SJSA1 (cell line): ENCODE results near the gene NRG3. TPM values are rescaled to one million over a fixed set of nuclear protein-coding genes. Genes with fewer than 3 reads are reported as not detected.

Experiments
- DNase-seq, 2 experiments: peaks; one replicate each; pipeline ENCODE4 v3.0.0-alpha.2; 2015 to 2020; ENCODE audit warnings: low spot score in 2 of 2, low read depth in 1 of 2
- H3K27ac ChIP-seq: fragments of 250-450 bp; sonication (Bioruptor Pico); 2 replicates; pipeline ENCODE4 v1.5.1; 2020; ENCODE audit warnings: mild to moderate bottlenecking, moderate library complexity
- H3K27me3 ChIP-seq: fragments of 250-450 bp; sonication (Bioruptor Pico); replicated peaks from 2 replicates; pipeline ENCODE4 v1.5.1; 2020; ENCODE audit warnings: mild to moderate bottlenecking, moderate library complexity
- H3K36me3 ChIP-seq: fragments of 250-450 bp; sonication (Bioruptor Pico); 2 replicates; pipeline ENCODE4 v1.5.1; 2020; ENCODE audit warnings: mild to moderate bottlenecking
- H3K4me1 ChIP-seq: fragments of 250-450 bp; sonication (Bioruptor Pico); replicated peaks from 2 replicates; pipeline ENCODE4 v1.6.1; 2021; ENCODE audit warnings: mild to moderate bottlenecking
- H3K4me3 ChIP-seq: fragments of 250-450 bp; sonication (Bioruptor Pico); 2 replicates; pipeline ENCODE4 v1.5.1; 2020; ENCODE audit warnings: mild to moderate bottlenecking
- H3K9me3 ChIP-seq: fragments of 250-450 bp; sonication (Bioruptor Pico); replicated peaks from 2 replicates; pipeline ENCODE4 v1.5.1; 2020; ENCODE audit warnings: mild to moderate bottlenecking
- total RNA-seq: library from RNA; depleted of rRNA; stranded (reverse); fragments of >200 nt; shearing (Covaris generic); gene quantifications from 2 replicates; pipeline ENCODE4 v1.2.3, GENCODE V29; 2014

The NRG3 gene
- total RNA-seq, 1 experiment from 2014 or later = not detected

DNA sequence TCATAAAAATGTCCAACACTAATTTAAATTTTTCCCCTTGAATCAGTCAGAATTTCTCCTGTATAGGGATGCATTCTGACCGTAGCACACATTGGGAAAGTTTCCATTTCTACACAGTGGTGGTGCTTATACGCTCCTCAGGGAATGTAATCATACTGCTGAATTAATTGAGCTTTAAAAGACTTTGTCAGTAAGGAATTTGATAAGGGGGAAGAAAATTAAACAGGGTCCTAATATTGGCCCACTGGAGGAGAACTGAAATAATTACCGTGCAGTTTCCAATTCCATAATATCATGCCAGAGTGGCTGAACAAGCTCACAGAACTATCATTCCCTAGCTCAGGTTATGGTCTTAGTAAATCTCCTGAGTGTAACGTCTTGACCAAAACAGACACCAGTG lies 1041.9 kb downstream of the NRG3 start:
- DNase-seq = no peak

DNA sequence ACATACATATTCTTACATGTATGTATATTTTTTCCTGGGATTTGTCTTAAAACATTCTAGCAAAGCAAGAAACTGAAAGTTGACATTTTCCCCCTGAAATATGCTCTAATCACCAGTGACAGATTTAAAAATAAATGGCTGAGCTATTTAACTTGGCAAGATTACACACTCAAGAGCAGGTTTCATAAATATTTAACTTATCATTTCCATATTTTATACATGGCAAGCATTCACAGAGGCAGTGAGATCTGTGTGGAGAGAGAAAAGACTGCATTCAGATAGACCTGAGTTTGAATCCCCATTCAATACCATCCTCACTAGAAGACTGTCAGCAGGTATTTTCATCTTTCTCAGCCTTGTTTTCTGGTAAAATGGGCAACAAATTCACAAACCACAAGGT lies 1043.0 kb downstream of the NRG3 start:
- H3K4me1 ChIP-seq = no peaks in the 10 kb centered on the region
- H3K4me3 ChIP-seq = no peak overlapping the region
- no peak overlapping the region for H3K27ac ChIP-seq
- no peak for DNase-seq
- no peaks in the 10 kb centered on the region for H3K9me3 ChIP-seq
- no peaks in the 10 kb centered on the region for H3K36me3 ChIP-seq
- H3K27me3 ChIP-seq = no peaks in the 10 kb centered on the region

More for the DNA sequence above, 1041.9 kb downstream of the NRG3 start:
- no peaks in the 10 kb centered on the region for H3K4me1 ChIP-seq
- no peaks in the 10 kb centered on the region for H3K36me3 ChIP-seq
- no peaks in the 10 kb centered on the region for H3K9me3 ChIP-seq
- no peak overlapping the region for H3K4me3 ChIP-seq
- no peak overlapping the region for H3K27ac ChIP-seq
- no peaks in the 10 kb centered on the region for H3K27me3 ChIP-seq

DNA sequence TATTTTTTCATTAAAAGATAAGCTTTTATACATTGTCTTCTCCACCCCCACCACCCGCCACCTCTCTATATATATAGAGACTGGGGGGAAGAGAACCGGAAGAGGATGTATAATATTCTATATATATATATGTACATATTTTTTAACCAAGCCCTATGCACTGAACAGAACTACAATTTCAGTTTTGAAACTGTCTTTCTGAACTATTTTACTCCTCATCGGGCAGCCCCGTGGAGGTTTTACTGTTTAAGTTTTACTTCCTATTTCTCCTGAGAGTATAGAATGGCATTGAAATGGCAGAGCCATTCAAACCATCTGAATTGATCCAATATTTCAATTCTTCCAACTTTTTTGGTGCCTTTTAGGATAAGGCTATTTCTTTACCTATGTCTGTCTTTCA lies 1047.1 kb downstream of the NRG3 start:
- Histone ChIP-seq H3K27ac (no peak overlapping the region), H3K27me3 (no peaks in the 10 kb centered on the region), H3K4me1 (no peaks in the 10 kb centered on the region), H3K9me3 (no peaks in the 10 kb centered on the region), H3K4me3 (no peak overlapping the region), H3K36me3 (no peaks in the 10 kb centered on the region)
- no peak for DNase-seq

DNA sequence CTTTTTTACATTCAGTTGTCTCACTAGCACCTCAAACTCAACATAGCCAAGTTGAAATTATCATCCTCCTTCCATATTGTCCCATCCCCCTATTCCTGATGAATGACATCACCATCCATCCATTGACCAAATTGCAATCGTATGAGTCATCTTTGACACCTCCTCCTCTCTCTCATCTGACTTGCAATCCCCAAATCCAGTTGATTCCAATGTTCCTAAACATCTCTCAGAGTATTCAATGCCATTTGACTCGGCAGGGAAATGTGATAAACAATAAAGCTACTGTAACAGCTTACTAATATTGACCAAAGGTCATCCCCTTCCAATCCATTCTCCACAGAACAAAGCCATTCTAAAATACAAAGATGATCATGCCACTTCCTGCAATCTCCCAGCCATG lies 1047.8 kb downstream of the NRG3 start:
- H3K27me3 ChIP-seq = no peaks in the 10 kb centered on the region
- no peak for DNase-seq
- no peaks in the 10 kb centered on the region for H3K4me1 ChIP-seq
- H3K27ac ChIP-seq = no peak overlapping the region
- no peaks in the 10 kb centered on the region for H3K36me3 ChIP-seq
- no peaks in the 10 kb centered on the region for H3K9me3 ChIP-seq
- H3K4me3 ChIP-seq = no peak overlapping the region

DNA sequence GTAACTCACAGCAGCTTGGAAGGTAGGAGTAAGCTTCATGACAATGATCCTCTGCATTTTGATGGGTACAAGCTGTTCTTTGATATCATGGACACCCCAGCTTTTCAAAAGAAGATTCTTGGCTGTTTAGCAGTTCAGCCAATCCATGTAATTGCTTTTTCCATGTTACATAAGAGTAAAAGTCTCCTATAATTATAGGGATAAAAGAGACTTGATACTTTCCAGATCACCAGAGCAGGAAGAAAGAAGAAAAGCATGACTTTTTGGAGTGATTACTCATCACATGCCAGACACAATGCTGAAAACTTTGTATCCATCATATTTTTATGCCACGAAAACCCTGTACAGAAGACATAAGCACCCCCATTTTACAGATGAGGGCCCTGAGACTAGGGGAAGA lies 1049.7 kb downstream of the NRG3 start:
- H3K9me3 ChIP-seq = no peaks in the 10 kb centered on the region
- H3K27ac ChIP-seq = no peak overlapping the region
- no peaks in the 10 kb centered on the region for H3K36me3 ChIP-seq
- DNase-seq = no peak
- no peak overlapping the region for H3K4me3 ChIP-seq
- no peaks in the 10 kb centered on the region for H3K4me1 ChIP-seq
- no peaks in the 10 kb centered on the region for H3K27me3 ChIP-seq

DNA sequence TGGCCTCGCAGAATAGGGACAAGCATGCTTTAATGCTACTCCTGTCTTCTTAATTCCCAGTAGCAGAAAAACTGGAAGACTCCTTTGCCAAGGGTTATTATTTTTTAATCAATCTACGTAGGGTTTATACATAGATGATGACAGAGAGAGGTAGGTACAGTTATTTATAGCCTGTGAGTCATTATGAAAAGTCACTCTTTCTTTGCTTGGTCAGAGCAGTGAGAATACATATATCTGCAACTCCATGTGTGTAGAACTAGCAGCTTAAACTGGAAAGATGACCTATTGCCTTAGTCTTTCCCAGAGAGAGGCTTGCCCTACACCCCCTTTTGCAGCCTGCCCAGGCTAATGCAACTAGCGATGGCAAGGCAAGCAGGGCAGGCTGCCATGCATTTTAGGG lies 1050.6 kb downstream of the NRG3 start:
- no peak for DNase-seq
- H3K4me1 ChIP-seq = no peaks in the 10 kb centered on the region
- H3K4me3 ChIP-seq = no peak overlapping the region
- no peaks in the 10 kb centered on the region for H3K9me3 ChIP-seq
- H3K36me3 ChIP-seq = no peaks in the 10 kb centered on the region
- no peak overlapping the region for H3K27ac ChIP-seq
- H3K27me3 ChIP-seq = no peaks in the 10 kb centered on the region

DNA sequence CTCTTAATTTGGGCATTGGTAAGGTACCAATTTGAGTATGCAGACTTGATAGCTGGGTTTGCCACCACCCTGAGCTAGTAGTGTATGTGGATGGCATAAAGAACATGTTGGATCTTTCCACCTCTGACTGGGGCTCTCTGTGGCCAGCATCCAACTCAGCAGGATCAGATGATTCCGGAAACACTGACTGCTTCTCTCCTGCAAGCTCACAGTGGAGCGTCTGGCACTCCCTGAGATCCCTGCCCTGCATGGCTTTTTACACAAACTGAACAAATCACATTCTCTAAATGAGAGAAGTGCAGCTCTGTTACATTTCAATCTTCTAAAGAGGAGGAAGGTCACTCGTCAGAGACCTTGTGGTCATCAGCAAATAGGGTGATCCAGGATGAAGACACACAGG lies 1057.5 kb downstream of the NRG3 start:
- Histone ChIP-seq H3K4me3 (no peak overlapping the region), H3K9me3 (no peaks in the 10 kb centered on the region), H3K27ac (no peak overlapping the region), H3K36me3 (no peaks in the 10 kb centered on the region), H3K27me3 (no peaks in the 10 kb centered on the region), H3K4me1 (no peaks in the 10 kb centered on the region)
- no peak for DNase-seq

DNA sequence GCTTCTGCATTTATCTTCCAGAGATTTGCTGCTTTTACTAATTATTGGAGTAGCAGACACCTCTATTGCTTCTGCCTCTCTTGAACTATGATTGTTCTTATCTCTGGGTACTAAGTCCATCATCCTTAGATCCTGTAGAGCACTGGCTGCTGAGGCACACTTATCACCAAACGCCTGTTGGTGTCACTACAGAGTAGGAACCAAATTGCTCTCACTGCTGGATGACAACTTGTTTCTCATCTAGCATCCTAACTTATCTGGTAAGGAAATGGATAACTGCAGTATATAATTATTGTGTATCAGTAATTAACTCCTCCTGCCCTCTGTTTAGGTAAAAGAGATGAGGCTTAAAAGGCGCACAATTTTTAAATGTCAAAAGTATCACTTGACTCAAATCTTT lies 1059.4 kb downstream of the NRG3 start:
- no peak for DNase-seq
- Histone ChIP-seq H3K27me3 (no peaks in the 10 kb centered on the region), H3K9me3 (no peaks in the 10 kb centered on the region), H3K4me1 (no peaks in the 10 kb centered on the region), H3K27ac (no peak overlapping the region), H3K4me3 (no peak overlapping the region), H3K36me3 (no peaks in the 10 kb centered on the region)

DNA sequence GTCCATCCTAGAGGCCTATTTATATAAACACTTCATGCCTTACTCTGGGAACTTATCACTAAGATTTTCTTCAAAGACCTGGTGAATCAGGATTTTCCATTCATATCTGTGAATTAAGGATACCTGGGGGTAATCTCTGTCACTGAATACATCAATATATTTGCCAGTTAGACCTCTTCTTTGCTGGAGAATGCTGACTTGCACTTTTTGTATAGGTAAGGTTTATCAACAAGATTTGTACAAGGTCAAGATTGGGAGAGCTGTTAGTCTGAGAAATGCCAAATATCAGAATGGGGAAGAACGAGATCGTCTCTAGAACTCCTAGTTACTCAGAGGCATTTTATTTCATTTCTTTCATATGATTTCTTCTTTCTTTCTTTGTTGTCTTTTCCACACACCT lies 1060.0 kb downstream of the NRG3 start:
- Histone ChIP-seq H3K27me3 (no peaks in the 10 kb centered on the region), H3K36me3 (no peaks in the 10 kb centered on the region), H3K4me1 (no peaks in the 10 kb centered on the region), H3K4me3 (no peak overlapping the region), H3K9me3 (no peaks in the 10 kb centered on the region), H3K27ac (no peak overlapping the region)
- DNase-seq = no peak

DNA sequence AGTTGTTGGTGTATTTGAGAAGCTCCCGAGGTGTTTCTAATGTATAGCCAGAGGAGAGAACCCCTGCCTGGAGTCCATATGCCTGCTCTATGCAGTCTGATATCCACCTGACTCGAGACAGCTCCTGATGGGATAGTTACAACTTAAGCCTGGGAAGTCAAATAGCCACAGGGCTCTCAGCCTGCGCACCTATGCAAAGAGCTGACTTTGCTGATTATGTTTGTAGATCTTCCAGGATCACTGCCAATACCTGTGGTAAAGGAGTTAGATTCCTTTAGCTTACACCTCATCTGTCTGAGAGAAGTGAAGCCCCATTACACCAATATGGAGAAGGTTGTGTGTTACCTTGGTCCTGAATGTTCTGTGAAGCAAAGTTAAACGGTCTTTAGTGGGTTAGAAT lies 1063.3 kb downstream of the NRG3 start:
- Histone ChIP-seq H3K36me3 (no peaks in the 10 kb centered on the region), H3K4me3 (no peak overlapping the region), H3K4me1 (no peaks in the 10 kb centered on the region), H3K9me3 (no peaks in the 10 kb centered on the region), H3K27me3 (no peaks in the 10 kb centered on the region), H3K27ac (no peak overlapping the region)
- DNase-seq = no peak

DNA sequence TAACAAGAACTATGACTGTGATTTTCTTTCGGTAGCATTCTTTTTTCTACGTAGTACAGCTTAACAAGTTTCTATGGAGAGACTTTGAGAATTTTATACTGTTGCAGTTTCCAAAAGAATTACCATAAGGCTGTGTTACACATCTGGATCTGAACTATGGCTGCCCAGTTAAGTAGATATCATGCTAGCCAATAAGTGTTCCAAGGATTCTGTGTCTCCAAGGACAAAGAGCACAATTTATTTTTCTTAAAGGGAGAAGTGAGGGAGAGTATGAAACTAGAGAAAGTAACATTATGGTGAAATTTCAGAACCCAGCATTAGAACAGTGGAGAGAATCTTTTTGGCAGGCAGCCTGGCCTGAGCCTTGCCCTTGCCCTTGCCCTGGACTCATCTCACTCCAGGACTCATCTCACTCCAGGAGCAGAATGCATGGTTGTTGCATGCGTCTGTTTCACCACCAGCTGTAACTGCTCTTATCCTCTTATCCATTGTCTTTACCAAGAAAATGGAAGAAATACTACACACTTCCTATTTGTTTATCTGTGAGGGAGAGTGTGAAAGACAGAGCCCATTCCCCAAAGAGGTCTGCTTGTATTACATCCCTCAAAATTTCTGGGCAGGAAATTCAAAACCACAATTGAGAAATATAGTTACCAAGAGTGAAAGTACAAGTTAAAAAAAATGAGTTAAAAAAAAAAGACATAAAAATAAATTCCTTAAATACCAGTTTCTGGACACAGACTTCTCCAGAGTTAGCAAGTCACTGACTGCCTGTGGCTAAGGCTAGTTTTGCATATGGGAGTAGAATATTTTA lies 1067.5 kb downstream of the NRG3 start:
- Histone ChIP-seq H3K27me3 (no peaks in the 10 kb centered on the region), H3K27ac (no peak overlapping the region), H3K36me3 (no peaks in the 10 kb centered on the region), H3K4me3 (no peak overlapping the region), H3K4me1 (no peaks in the 10 kb centered on the region), H3K9me3 (no peaks in the 10 kb centered on the region)
- DNase-seq = no peak

DNA sequence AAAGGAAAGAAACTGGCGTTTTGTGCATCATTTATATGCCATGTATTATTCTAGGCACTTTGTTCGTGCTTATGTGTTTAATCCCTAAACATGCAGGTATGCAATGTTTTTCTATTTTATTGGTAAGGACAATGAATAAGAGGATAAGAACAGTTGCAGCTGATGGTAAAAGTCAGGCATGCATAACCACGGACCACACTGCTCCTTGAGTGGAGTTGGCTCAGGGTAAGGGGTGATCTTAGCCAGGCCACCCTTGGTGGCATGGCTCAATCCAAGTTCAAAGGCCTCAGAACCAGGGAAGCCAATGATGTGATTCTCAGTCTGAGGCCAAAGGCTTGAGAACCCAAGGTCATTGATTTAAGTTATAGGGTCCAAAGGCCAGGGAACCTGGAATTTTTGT lies 1068.1 kb downstream of the NRG3 start:
- H3K4me3 ChIP-seq = no peak overlapping the region
- no peak for DNase-seq
- H3K4me1 ChIP-seq = no peaks in the 10 kb centered on the region
- H3K9me3 ChIP-seq = no peaks in the 10 kb centered on the region
- no peaks in the 10 kb centered on the region for H3K27me3 ChIP-seq
- H3K36me3 ChIP-seq = no peaks in the 10 kb centered on the region
- H3K27ac ChIP-seq = no peak overlapping the region

DNA sequence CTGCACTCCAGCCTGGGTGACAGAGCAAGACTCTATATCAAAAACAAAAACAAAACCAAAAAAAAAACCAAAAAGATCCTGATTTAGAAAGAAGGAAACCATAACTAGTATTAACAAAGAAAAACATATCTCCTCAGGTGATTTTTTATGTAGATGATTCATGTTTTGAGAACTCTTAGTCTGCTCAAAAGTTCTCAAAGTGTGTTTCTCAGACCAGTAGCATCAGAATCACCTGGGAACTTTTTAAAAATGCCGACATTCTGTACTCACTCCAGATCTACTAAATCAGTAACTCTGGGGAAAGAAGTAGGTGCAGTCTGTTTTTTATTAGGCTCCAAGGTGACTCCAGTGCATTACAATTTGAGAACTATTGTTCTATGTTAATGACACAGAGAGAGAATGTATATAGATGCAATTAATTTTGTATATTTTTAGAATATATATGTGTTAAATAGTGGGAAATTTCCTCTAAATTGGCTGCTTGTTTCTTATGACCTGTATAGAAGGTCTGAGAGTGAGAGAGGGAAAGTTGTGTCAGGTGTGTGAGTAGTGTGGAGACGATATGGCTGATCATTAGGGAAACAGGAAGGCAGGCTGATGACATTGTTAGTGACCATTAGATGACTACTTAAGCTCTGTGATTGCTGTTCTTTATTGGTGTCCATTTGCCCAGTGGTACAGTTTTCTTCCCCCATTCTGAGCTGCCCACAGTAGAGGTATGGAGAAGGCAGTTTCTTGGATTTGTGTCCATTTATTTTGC lies 1075.0 kb downstream of the NRG3 start:
- H3K36me3 ChIP-seq = no peaks in the 10 kb centered on the region
- H3K27ac ChIP-seq = no peak overlapping the region
- H3K9me3 ChIP-seq = no peaks in the 10 kb centered on the region
- no peak for DNase-seq
- no peak overlapping the region for H3K4me3 ChIP-seq
- H3K4me1 ChIP-seq = no peaks in the 10 kb centered on the region
- 0 out of 2 replicates have a peak, but pooled peaks cover 4% of the 10 kb centered on the region for H3K27me3 ChIP-seq

DNA sequence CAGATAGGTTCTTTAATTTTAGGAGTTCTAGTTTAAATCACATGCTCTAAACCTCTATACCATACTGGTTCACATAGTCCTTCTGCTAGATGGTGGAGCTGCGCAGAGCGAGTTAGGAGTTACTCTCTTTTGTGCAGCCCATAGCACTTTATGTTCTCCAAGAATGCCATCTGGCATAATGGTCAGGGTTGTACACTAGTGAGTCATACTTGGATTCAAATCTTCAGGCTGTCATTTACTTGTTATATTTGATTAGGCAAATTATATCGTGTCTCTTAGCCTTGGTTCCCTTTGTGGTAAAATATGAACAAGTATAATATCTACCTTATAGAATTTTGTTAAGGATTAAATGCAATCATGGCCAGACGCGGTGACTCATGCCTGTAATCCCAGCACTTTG lies 1078.3 kb downstream of the NRG3 start:
- no peaks in the 10 kb centered on the region for H3K9me3 ChIP-seq
- H3K4me3 ChIP-seq = no peak overlapping the region
- H3K4me1 ChIP-seq = no peaks in the 10 kb centered on the region
- H3K27me3 ChIP-seq = 0 out of 2 replicates have a peak, but pooled peaks cover 4% of the 10 kb centered on the region
- no peak for DNase-seq
- H3K27ac ChIP-seq = no peak overlapping the region
- no peaks in the 10 kb centered on the region for H3K36me3 ChIP-seq
